GM21619 (cell line): Measurements from ENCODE around the gene UBE2L3.
"Not testable (repeated sequence)": the region's sequence is repeated elsewhere in the genome, so short reads cannot be mapped to it uniquely, and the experiment has no call there.

Source experiments
- ATAC-seq: cut with Tn5 transposase; IDR thresholded peaks from one replicate; pipeline ENCODE4 v1.9.1; 2021; ENCODE audit not compliant: unreplicated experiment

The UBE2L3 gene

DNA sequence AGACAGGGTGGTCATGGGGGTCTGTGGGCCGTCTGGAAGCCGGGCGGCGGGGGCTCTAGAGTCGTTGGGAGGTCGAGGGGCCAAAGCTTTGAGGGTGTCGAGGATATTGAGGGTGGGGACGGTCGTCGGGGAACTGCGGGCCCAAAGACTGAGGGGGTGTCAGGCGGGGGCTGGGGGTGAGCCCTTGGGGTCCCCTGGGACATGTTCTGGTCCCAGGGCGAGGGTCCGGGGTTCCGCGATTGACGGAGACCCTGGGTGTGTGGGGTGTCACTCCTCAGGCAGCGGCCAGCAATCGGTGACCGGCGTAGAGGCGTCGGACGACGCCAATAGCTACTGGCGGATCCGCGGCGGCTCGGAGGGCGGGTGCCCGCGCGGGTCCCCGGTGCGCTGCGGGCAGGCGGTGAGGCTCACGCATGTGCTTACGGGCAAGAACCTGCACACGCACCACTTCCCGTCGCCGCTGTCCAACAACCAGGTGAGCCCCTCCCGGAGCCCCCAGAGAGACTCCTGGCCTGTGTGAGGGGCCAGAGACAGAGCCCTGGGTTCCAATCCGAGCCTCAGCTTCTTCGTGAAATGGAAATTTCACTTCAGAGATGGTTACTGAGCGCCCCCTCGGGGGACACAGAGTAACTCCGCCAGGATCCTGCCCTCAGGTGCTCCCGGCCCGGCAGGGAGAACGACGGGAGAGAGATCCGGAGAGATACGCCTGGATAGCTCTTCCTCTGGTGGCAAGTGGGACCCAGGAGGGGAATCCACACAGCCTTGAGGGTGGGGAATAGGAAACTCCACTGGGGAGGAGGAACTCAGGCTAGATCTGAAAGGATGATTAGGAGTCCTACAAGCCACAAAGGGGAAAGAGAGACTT is 75.3 kb downstream of the UBE2L3 start:
- no peak for ATAC-seq

DNA sequence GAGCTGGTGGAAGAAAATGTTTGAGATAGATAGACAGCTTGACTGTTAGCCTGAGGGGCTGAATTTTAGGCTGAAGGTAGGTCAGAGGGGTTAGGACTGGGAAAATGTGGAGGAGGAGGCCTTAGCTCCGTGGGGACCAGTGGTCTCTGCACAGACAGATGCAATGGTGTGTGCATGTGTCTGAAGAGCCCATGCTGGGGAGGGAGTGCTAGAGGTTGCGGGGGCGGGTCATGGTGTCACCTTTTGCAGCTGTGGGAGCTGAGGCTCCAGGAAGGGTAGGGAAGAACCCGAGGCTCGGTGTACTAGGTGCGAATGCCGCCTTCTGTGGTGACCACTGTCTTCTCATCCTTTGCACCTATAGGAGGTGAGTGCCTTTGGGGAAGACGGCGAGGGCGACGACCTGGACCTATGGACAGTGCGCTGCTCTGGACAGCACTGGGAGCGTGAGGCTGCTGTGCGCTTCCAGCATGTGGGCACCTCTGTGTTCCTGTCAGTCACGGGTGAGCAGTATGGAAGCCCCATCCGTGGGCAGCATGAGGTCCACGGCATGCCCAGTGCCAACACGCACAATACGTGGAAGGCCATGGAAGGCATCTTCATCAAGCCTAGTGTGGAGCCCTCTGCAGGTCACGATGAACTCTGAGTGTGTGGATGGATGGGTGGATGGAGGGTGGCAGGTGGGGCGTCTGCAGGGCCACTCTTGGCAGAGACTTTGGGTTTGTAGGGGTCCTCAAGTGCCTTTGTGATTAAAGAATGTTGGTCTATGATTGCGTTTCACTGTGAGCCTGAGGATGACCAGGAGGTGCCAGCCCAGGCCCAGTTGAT is 76.2 kb downstream of the UBE2L3 start:
- ATAC-seq = no peak

DNA sequence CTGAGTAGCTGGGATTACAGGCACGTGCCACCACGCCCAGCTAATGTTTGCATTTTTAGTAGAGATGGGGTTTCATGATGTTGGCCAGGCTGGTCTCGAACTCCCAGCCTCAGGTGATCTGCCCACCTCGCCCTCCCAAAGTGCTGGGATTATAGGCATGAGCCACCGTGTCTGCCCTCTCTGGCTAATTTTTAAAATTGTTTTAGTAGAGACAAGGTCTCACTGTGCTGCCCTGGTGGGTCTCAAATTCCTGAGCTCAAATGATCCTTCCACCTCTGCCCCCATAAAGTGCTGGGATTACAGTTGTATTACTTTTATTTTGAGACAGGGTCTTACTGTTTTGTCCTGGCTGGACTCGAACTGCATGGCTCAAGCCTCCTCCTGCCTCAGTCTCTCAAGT is 78.0 kb downstream of the UBE2L3 start:
- not testable (repeated sequence) for ATAC-seq

DNA sequence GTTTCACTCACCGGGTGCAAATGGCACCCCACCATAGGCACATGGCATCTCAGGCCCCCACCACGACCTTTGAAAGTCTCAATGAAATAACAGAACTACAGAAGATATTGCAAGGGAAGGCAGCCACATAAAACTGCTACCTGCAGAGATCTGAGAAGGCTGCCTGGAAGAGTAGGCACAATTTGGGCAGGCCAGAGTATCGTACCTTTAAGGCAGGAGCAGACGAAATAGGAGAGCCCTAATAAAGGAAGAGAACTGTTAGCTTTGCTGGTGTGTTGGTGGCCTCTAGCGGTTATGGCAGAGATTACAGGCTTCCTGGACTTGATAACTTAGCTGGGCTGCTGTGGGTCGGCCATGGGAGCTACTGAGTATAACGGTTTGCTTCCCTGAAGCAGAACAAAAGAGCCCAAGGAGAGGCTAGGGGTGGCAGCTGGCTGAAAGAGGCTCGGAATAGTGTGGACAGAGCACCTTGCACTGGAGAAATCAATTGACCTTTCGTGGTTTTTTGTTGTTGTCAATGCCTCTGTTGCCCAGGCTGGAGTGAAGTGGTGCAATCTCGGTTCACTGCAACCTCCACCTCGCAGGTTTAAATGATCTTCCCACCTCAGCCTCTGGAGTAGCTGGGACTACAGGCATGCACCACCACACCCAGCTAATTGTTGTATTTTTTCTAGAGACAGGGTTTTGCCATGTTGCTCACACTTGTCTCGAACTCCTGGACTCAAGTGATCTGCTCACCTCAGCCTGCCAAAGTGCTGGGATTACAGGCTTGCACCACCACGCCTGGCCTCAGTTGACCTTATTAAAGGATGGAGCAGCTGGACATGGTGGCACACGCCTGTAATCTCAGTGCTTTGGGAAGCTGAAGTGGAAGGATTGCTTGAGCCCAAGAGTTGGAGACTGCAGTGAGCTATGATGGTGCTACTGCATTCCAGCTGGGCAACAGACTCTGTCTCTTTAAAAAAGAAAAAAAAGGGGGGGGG is 79.4 kb downstream of the UBE2L3 start:
- no peak for ATAC-seq

DNA sequence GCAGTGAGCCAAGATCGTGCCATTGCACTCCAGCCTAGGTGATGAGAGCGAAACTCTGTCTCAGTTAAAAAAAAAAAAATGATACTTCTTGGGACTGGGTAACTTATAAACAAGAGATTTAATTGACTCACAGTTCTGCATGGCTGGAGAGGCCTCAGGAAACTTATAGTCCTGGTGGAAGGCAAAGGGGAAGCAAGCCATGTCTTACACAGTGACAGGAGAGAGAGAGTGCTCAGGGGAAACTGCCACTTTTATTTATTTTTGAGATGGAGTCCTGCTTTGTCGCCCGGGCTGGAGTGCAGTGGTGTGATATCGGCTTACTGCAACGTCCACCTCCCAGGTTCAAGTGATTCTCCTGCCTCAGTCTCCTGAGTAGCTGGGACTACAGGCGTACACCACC is 82.8 kb downstream of the UBE2L3 start:
- no peak for ATAC-seq

DNA sequence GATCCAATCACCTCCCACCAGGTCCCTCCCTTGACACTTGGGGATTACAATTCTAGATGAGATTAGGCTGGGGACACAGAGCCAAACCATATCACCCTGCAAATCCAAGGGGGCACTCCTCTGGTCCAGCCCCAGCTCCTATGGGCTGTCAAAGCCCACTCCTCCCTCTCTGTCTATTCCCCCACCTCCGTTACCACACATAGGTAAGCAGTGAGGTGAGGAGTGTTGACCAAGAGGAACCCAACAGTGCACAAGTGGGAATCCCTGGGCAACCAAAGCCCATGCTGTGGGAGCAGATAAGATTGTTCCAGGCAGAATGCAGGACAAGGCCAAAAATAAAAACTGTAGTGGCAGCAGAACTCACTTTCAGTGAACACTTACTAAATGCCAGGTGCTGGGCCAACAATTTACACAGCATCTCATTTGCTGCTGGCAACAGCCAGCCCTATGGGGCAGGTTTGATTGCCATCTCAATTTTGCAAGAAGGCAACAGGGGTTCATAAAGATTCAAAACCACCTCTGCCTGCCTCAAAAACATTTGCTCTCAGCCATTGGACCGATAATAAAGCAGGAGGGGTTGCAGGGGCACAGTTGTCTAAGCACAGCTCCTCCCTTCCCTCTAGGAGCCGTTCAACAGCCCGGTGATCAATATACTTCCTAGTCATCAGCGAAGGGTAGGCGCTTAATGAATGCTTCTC is 83.5 kb downstream of the UBE2L3 start:
- no peak for ATAC-seq

GRCh38 chr22:21651521-21652009 is 84.1 kb downstream of the UBE2L3 start:
- ATAC-seq = peak; percentile 14

- peak; percentile 88 for ATAC-seq
Observed at GRCh38 chr22:21652010-21652546, 84.6 kb downstream of the UBE2L3 start.

- no peak for ATAC-seq
Observed at GRCh38 chr22:21652547-21653545, 85.3 kb downstream of the UBE2L3 start.

- no peak for ATAC-seq
Observed at GRCh38 chr22:21657020-21657359, 89.5 kb downstream of the UBE2L3 start.

GRCh38 chr22:21657360-21658032 is 90.0 kb downstream of the UBE2L3 start:
- peak; percentile 69 for ATAC-seq

GRCh38 chr22:21659864-21660525 is 92.5 kb downstream of the UBE2L3 start:
- ATAC-seq = no peak

DNA sequence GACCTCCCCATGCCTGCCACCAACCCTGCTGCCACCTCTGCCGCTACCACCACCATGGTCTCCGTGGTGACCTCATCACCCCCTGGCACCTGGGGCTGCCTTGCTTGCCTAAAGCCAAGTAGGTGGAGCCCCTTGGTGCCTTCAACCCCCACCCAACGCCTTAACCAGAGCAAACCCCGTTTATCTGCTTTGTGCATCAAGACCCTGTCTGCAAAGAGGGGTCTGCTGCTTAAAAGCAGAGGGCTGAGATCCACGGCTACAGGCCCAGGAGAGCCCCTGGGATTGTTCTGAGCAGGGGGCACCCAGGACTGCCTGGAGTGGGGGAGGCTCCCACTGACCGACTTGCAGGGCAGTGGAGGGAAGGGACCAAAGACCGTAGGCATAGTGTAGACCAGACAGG is 93.4 kb downstream of the UBE2L3 start:
- ATAC-seq = no peak

DNA sequence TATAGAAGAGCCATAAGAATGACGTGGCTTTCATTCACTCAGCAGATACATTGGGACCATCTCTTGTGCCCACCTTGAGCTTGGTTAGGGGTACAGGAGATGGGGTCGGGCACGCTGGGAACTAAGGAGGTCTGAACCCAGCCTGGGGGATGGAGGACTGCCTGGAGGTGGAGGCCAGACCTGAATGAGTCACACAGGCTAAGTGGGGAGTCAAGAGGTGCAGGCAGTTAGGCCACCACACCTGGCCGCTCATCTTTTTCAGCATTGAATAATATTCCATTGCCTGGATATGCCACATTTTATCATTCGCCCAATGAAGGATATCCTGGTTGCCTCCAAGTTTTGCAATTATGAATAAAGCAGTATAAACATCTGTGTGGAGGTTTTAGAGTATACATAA is 94.5 kb downstream of the UBE2L3 start:
- ATAC-seq = no peak

DNA sequence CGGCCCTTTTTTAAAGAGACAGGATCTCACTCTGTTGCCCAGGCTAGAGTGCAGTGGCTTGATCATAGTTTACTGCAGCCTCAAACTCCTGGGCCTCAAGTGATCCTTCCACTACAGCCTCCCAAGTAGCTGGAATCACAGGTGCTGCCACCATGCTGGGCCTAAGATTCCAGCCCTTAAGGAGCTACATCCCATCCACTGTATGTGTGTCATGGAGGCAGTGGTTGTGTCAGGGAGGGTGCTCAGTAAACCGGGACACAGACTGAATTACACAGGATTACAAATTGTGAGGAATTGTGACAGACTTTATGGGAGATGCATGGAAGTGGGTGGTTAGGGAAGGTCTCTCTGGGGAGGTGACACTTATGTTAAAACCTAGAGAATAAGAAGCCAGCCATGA is 96.2 kb downstream of the UBE2L3 start:
- no peak for ATAC-seq

DNA sequence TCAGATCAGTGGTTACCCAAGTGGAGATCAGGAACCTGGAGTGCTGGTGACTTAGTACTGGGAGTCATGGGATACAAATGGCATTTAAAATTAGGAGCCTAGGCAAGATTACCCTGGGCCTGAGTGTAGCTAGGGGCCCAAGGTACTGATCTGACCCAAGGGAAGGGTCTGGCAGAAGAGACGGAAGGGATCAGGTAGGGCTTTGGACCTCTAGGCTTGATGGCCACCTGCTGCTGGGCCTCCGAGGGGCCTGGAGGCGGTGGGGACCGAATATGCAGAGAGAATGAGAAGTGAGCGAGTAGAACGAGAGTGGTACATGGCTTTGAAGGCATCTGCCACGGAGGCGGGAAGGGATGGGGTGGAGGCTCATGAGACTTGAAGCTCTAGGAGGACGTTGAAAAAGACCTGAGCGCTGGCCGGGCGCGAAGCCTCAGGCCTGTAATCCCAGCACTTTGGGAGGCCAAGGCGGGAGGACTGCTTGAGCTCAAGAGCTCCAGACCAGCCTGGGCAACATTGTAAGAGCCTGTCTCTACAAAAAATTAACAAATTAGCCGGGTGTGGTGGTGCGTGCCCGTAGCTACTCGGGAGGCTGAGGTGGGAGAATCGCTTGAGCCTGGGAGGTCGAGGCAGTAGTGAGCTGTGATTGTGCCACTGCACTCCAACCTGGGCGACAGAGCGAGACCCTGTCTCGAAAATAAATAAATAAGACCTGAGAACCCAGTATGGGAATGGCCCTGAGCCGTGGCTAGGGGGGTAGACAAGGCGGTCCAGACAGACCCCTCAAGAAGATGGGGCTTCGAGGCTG is 97.7 kb downstream of the UBE2L3 start:
- ATAC-seq = peak; percentile 10

GRCh38 chr22:21666786-21667185 is 99.3 kb downstream of the UBE2L3 start:
- ATAC-seq = no peak
